Gastroesophageal sphincter (tissue), 4 donors: Measurements from ENCODE around the gene PPME1. TPM values are rescaled to one million over a fixed set of nuclear protein-coding genes. Genes with fewer than 3 reads are reported as not detected.

Experiments
- ATAC-seq: fragments of 150-250 bp; one replicate; pipeline ENCODE4 v1.9.1; 2016; ENCODE audit warnings: mild to moderate bottlenecking, moderate library complexity
- H3K27ac ChIP-seq, 4 donors: fragments of 200-600 bp; sonication (generic) in 3 of 4; 1 replicate in 3 of 4; 2 replicates in 1 of 4; pipeline ENCODE4 v1.5.1; 2016 to 2019
- H3K27me3 ChIP-seq: fragments of 200-600 bp; sonication (generic); one replicate; pipeline ENCODE4 v1.5.1; 2019
- H3K36me3 ChIP-seq, 2 donors: fragments of 200-600 bp; sonication (generic); one replicate each; pipeline ENCODE4 v1.5.1; 2019; ENCODE audit warnings: control low read depth in 1 of 2
- H3K4me1 ChIP-seq, 3 donors: fragments of 200-600 bp; sonication (generic); 1 replicate in 2 of 3; 2 replicates in 1 of 3; pipeline ENCODE4 v1.5.1; 2016 to 2019; ENCODE audit warnings: control low read depth in 2 of 3
- H3K4me3 ChIP-seq, 2 donors: fragments of 200-600 bp; sonication (generic); one replicate each; pipeline ENCODE4 v1.5.1; 2019; ENCODE audit warnings: mild to moderate bottlenecking in 1 of 2, moderate library complexity in 1 of 2
- H3K9me3 ChIP-seq, 3 donors: fragments of 200-600 bp; sonication (generic); one replicate each; pipeline ENCODE4 v1.5.1; 2017 to 2019; ENCODE audit warnings: control low read depth in 2 of 3
- CTCF ChIP-seq, 4 experiments: fragments of 200-600 bp in 2 of 4; fragments of 450-650 bp in 2 of 4; sonication (generic) in 1 of 4; IDR thresholded peaks; one replicate each; pipeline ENCODE4 v1.5.1; 2017 to 2019; ENCODE audit warnings: antibody characterized with exemption in 4 of 4, mild to moderate bottlenecking in 2 of 4, moderate library complexity in 2 of 4
- EP300 ChIP-seq: sonication (generic); formaldehyde crosslinking; IDR thresholded peaks from one replicate; pipeline ENCODE4 v1.6.1; 2017; ENCODE audit warnings: antibody characterized with exemption, mild to moderate bottlenecking
- POLR2A ChIP-seq, 2 donors: fragments of 450-650 bp; IDR thresholded peaks; one replicate each; pipeline ENCODE4 v1.6.1; 2017; ENCODE audit warnings: antibody characterized with exemption in 2 of 2, mild to moderate bottlenecking in 2 of 2, moderate library complexity in 1 of 2
- POLR2AphosphoS5 ChIP-seq: sonication (generic); formaldehyde crosslinking; IDR thresholded peaks from one replicate; pipeline ENCODE4 v1.6.1; 2017; ENCODE audit warnings: antibody characterized with exemption
- WGBS, 2 donors: methylation state at CpG; one replicate each; pipeline ENCODE4 v1.1.5; 2018; ENCODE audit warnings: low coverage in 1 of 2; 5-methylcytosine and 5-hydroxymethylcytosine counted together
- total RNA-seq, 4 donors: library from RNA; depleted of rRNA; stranded (reverse); fragments of >200 nt; gene quantifications; one replicate each; pipeline ENCODE4 v1.1.0, GENCODE V29; 2016

Gene PPME1
- total RNA-seq, 4 donors from 2014 or later = 27.1 to 45.3 (median 32.0) TPM

GRCh38 chr11:74195828-74196227 lies 24.7 kb downstream of the PPME1 start:
- ATAC-seq = no peak
- no peaks in the 10 kb centered on the region for H3K4me1 ChIP-seq
- TF ChIP-seq CTCF (IDR thresholded peaks at IDR 0.05) = no peak
- TF ChIP-seq POLR2AphosphoS5 = no peak
- TF ChIP-seq EP300 = no peak
- no peak for TF ChIP-seq POLR2A (IDR thresholded peaks at IDR 0.05)
- no peaks in the 10 kb centered on the region for H3K27me3 ChIP-seq
- H3K36me3 ChIP-seq = peaks cover 0 to 10% of the 10 kb centered on the region in 2 donors
- no peak overlapping the region for H3K27ac ChIP-seq
- no peaks in the 10 kb centered on the region for H3K9me3 ChIP-seq
- no peak overlapping the region for H3K4me3 ChIP-seq

- Histone ChIP-seq H3K27me3 (no peaks in the 10 kb centered on the region), H3K9me3 (no peaks in the 10 kb centered on the region), H3K4me3 (no peak overlapping the region), H3K27ac (no peak overlapping the region), H3K36me3 (peaks cover 0 to 2% of the 10 kb centered on the region in 2 donors), H3K4me1 (no peaks in the 10 kb centered on the region)
- TF ChIP-seq POLR2AphosphoS5 (no peak), POLR2A (IDR thresholded peaks at IDR 0.05) (no peak), CTCF (IDR thresholded peaks at IDR 0.05) (no peak), EP300 (no peak)
- ATAC-seq = no peak
- 79 to 95% methylated on average over 2 of the region's 2 CpGs for WGBS, 2 donors
Observed at GRCh38 chr11:74196781-74197486, 25.8 kb downstream of the PPME1 start.

- Histone ChIP-seq H3K9me3 (no peaks in the 10 kb centered on the region), H3K27ac (no peak overlapping the region), H3K36me3 (peaks cover 0 to 52% of the 10 kb centered on the region in 2 donors), H3K4me3 (no peak overlapping the region), H3K27me3 (no peaks in the 10 kb centered on the region), H3K4me1 (no peaks in the 10 kb centered on the region)
- TF ChIP-seq CTCF (IDR thresholded peaks at IDR 0.05) (no peak), POLR2AphosphoS5 (no peak), EP300 (no peak), POLR2A (IDR thresholded peaks at IDR 0.05) (no peak)
- WGBS, 2 donors = 86% methylated on average over 1 to 2 of the region's 2 CpGs
- ATAC-seq = no peak
Observed at GRCh38 chr11:74203966-74204365, 32.9 kb downstream of the PPME1 start.

- ATAC-seq = no peak
- TF ChIP-seq EP300 (no peak), POLR2AphosphoS5 (no peak), CTCF (IDR thresholded peaks at IDR 0.05) (no peak), POLR2A (IDR thresholded peaks at IDR 0.05) (no peak)
- no peaks in the 10 kb centered on the region for H3K4me1 ChIP-seq
- no peaks in the 10 kb centered on the region for H3K27me3 ChIP-seq
- peaks cover 5 to 59% of the 10 kb centered on the region in 2 donors for H3K36me3 ChIP-seq
- no peaks in the 10 kb centered on the region for H3K9me3 ChIP-seq
- 90 to 95% methylated on average over 1 of the region's 1 CpG for WGBS, 2 donors
- H3K4me3 ChIP-seq = no peak overlapping the region
- no peak overlapping the region for H3K27ac ChIP-seq
Observed at GRCh38 chr11:74204701-74205100, 33.6 kb downstream of the PPME1 start.

- Histone ChIP-seq H3K36me3 (peaks cover 6 to 64% of the 10 kb centered on the region in 2 donors), H3K27me3 (no peaks in the 10 kb centered on the region), H3K9me3 (no peaks in the 10 kb centered on the region), H3K4me1 (no peaks in the 10 kb centered on the region), H3K4me3 (no peak overlapping the region), H3K27ac (no peak overlapping the region)
- TF ChIP-seq CTCF (IDR thresholded peaks at IDR 0.05) = no peak
- no peak for TF ChIP-seq POLR2AphosphoS5
- TF ChIP-seq EP300 = no peak
- 93 to 100% methylated on average over 1 of the region's 1 CpG for WGBS, 2 donors
- no peak for ATAC-seq
Observed at GRCh38 chr11:74205181-74205580, 34.1 kb downstream of the PPME1 start.
